HG02943 (cell line): ENCODE results near the gene FGF14.

Source experiments
- ATAC-seq: cut with Tn5 transposase; IDR thresholded peaks from one replicate; pipeline ENCODE4 v1.9.1; 2021; ENCODE audit warnings: mild to moderate bottlenecking, low read depth, moderate library complexity; ENCODE audit not compliant: unreplicated experiment

FGF14 gene

DNA sequence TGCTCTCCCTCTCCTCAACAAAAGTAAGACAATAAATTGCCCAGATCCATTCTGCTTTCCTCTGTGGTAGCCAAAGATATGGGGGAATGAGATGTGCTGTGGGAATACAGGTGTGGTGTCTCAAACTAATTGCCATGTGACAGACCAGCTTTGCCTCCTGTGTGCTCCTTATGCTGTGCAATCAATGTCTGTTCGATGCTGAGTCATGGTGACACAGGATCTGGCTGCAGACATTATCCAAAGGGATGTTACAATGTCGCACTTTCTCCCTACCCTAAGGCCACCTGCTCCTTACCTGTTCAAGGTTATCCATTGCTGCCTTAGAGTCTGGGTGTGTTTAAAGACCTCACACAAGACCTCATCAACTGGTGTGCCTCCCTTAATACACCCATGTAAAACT lies 32.5 kb downstream of the FGF14 start:
- no peak for ATAC-seq

DNA sequence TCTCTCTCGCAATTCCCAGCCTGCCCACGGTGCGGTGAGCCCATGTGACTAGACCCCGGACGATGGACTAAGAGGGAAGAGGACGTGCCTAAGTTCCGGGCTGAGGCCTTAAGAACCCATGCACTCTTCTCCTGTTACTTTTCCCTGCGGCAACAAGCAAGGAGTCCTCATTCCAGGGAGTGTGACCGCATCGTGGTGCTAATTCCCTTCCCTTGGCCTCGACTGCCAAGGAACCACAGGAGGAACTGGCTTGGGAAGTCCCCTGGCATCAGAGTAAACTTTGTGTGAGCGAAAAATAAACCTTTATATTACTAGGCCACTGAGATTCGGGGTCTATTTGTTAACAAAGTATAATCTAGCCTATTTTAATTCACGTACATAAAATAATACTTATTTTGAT lies 34.0 kb downstream of the FGF14 start:
- no peak for ATAC-seq

DNA sequence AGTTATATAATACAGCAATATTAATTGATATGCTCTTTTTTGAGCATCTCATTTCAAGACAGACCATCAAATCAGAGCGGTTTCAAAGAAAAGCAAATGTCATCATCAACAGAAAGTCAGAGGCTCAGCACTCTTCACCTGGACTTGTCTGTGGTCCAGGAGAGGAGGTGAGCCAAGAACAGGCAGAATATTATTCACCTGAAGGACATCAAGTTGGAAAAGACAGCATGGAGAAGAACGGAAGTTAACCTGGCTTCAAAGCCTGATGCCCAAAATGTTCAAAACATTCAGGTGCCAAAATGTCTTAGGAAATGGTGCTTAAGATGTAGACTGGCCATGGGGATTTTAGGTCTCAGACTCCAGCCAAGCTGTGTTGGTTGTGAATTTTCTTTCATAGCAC lies 40.7 kb downstream of the FGF14 start:
- no peak for ATAC-seq

DNA sequence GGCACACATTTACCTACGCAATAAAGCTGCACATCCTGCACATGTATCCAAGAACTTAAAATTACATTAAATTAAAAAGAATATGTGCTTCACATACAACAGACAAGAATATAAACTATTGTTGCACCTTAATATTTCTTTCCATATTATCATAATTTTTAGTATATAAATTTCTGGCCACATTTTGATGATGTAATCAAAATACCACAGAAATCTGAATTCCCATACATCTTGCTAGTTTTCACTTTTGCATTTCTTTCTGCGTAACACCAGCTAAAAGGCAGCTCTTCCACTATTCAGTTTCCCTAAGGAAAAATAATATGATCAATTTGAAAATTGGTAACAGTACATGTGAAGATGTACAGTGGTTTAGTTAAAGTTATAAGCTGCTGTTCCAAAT lies 42.6 kb downstream of the FGF14 start:
- no peak for ATAC-seq

DNA sequence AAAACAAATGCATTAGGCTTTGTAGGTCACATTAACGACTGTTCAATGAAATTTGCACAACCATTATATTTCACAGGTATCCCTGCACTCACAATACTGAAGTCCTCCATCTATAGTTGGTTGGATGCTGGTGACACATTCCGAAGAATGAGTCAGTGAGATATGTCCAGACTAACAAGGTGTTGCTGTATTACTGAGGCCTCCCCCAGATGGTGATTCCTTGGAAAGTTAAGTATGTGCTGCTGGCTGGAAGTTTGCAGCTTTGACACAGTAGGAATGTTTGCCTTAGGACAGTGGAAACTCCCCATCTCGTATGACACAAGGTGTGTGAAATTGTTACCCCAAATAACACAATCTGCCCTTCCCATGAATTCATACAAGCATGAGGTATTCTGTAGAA lies 46.6 kb downstream of the FGF14 start:
- no peak for ATAC-seq

DNA sequence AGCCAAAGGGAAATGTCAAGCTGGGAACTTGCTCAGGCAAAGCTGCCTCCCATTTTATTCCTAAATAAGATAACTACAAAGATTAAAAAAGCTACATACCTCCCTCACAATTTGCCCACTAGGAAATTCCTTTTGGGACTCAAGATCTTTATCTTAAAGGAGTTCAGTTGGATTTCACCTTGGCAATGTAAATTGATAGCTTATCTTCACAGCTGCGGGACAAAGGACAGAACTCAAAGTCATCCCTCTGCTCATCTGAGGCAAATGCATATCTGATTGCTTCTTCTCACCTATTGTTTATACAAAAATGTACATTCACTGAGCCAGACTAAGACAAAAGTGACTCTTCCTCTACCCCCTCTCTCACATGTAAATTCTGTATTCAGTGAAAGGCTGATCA lies 47.8 kb downstream of the FGF14 start:
- ATAC-seq = no peak

DNA sequence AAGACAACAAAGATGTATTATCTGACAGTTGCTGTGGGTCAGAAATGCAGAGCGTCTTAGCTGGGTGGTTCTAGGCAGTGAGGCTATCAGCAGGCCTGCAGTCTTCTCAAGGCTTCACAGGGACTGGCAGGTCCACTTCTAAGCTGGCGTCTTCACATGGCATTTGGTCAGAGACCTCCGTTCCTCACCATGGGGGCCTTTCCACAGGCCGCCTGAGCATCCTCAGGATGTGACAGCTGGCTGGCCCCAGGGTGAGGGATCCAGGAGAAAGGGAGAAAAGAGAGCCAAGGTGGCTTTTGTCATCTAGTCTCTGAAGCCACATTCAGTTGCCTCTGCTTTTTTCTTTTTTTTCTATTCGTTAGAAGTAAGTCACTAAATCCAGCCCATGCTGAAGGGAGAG lies 50.3 kb downstream of the FGF14 start:
- no peak for ATAC-seq

DNA sequence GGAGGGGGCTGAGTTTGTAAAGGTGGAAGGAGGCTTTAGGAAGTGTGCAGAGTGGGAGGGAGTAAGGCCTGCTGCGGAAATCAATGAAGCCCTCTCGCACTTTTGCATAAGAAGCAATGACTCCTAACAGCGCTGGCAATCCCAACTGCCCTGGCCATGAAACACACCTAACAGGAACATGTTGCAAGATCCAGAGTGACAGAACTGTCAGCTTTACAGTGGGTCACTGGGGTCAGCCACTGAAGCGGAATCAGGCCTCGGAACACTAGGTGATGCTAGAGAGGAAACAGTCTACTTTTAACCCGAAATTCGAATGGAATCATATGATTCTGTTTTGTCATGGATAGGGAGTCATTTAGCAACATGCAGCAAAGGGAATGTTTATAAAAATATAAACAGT lies 54.4 kb downstream of the FGF14 start:
- no peak for ATAC-seq

DNA sequence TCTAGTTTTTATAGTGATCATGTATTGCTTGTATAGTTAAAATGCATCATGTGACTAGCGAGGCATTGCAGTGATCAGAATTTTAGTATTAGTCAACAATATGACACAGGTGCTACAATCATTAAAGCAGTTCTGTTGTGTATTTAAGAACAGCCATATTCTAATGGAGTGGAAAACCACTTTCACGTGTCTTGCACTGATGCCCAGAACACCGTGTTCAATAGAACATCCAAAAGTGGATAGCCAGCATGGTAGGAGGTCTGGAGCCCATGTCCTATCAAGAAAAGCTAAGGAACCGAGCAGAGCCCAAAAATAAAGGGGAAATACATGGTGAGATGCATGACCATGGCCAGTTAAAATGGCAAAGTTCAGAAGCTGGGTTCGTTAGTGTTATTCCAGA lies 55.1 kb downstream of the FGF14 start:
- ATAC-seq = no peak

DNA sequence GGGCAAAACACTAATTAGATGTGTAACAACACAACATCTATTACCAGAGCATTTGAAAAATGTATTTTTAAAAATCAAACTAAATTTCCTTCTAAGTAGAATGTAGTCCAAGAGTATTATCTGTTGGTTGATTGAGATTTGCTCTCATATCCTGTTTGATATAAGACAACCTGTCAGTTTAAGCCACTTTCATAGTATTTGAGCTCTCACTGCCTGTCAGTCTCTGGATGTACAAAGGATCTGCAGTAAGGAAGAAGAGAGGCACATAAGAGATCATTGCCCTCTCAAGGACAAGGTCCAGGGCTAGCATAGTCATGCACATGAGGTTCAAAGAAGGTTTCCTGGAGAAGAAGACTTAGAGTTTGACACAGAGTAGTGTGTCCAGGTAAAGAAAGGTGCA lies 57.4 kb downstream of the FGF14 start:
- no peak for ATAC-seq

DNA sequence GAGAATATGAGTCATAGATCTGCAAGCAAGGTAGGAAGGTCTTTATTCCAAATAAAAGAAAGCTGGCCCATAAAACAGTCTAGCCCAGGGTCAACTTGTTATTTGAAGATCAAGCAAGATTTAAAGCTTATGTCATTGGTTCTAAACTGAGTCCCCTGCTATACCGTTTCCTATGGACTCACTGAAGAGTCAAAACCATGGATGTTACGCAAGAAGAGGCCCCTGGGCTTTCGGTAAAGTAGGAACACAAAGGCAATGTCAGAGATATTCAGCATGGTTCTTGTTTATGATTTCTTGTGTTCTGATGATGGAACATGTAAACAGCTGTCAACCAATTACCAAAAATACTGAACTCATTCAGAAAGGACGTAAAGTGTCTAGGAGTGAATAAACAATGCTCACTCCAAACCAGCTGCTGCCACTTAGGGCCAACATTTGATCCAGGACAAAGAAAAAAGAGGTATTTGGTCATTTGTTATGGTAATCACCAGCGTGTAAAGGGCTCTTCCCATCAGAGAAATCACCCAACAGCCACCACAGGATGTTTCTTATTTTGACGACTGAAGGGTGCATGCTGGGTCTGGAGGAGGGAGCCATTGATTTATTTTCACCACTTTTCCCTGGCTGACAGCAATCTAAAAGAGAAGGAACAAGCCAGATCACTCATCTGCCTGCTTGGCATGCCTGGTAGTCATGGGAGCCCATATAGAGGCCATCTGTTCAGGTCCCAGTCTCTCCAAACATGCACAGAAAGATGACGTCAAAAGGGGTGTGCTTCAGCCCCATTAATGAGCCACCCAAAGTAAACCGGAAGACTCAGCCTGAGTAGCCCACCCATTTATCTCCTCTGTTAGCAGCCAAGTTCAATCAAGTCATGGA lies 68.3 kb downstream of the FGF14 start:
- ATAC-seq = no peak

DNA sequence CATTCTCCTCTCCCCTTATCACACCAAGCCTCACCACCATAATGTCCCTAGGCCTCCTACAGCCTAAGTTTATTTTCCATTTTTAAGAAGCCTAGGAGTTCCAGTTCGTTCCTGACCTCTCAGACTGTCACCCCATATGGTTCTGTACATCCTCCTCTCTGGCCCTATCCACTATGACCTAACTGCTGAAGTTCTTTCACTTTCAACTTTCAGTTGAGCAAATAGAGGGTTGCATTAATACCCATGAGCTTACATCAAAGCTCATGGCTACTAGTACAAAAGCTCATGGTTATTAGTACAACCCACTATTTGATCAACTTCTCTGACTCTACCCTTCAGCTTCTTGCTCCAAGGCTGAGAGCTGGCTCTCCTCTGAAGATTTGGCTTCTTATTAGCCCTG lies 72.9 kb downstream of the FGF14 start:
- ATAC-seq = no peak

DNA sequence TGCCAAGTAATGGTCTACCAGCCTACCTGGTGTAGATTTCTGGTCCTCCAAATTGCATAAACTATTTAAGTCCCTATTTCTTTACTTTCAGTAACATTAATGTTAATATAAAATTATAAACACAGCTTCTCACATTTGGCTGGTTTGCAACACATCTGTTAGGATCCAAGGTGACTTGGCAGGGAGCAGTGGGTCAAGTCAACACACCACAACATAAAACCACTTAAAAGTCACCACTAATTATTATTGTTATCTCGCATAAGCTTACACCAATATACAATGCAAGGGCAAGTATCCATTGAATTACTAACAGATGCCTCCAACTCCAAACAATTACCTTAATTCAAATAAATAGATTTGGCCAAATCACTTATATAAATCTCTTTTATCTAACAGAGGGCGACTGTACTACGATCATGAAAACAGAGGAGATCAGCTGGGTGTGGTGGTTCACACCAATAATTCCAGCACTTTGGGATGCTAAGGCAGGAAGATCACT lies 74.7 kb downstream of the FGF14 start:
- ATAC-seq = no peak

DNA sequence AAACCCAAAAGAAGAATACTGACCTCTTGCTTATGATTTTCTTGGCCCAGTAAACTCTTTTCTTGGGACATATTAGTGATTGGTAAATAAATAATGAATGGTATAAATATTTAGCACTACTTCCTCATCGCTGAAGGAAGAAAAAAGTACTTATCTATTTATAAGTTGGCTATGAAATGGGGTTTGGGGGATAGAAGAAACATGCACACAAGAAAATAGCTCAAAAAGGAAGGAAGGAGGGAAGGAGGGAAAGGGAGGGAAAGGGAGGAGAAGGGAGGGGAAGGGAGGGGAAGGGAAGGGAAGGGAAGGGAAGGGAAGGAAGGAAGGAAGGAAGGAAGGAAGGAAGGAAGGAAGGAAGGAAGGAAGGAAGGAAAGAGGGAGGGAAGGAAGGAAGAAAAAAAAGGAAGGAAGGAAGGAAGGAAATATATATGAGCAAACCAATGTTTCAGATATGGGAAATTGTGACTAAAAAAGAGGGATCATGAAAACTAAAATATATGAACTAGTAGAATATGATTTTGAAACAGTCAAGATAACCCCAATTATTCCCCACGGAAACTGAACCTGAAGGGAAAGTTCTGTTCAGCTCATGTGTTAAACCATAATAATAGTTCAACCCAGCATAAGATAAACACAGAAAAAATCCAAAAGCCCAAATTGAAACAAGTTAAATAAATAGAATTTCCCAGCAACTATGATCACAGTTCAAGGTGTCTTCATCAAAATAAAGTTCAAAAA lies 75.3 kb downstream of the FGF14 start:
- ATAC-seq = no peak

DNA sequence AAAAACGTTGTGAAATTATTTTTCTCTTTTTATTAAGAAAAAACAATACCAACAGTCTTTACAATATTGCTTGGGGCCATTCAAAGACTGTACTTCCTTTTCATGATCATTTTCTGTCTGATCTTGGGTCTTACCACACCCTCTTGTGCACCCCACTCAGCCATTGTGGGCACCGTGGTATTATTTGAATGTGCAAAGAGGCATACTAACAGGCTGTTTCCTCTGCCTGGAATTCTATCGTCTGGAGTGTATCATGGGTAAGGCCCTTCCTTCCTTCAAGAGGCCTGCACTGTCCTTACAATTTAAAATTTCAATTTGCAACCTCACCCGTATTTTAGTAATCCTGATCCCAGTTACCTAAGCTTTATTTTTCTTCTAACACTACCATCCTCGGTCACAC lies 76.5 kb downstream of the FGF14 start:
- ATAC-seq = no peak

DNA sequence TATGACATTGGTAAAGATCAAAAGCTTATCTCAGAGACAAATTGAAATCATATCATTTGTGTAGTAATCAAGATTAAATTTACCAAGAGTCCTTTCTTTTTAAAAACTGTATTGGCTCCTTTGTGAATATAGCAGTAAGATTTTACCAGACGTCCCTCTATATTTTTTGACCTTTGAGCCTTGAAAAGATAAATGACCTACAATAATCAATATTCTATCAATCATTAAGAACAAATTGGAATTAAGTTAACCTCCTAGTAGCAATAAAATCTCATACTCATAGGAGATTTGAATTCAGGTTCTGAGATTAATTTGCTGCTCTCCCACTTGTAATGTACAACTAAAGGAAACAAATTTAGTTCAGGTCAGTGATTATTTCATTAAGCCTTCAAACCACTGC lies 78.3 kb downstream of the FGF14 start:
- ATAC-seq = no peak

DNA sequence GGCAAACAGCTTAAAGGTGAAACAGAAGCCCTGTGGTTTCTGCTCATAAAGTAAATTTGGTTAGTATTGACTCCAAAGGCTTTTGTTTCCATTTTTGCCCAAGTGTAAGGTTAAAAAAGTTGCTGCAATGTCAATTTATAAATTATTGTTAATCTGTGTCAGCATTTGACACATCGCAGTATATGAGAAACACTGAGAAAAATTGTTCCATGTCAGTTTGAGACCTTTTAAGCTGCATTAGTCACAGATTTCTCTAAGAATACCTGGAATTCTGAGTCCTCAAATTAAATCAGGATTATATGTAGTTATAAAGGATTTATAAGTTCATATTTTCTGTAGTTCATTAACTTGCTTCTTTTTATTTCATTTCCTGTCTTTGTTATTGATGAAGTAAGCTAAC lies 78.8 kb downstream of the FGF14 start:
- no peak for ATAC-seq

DNA sequence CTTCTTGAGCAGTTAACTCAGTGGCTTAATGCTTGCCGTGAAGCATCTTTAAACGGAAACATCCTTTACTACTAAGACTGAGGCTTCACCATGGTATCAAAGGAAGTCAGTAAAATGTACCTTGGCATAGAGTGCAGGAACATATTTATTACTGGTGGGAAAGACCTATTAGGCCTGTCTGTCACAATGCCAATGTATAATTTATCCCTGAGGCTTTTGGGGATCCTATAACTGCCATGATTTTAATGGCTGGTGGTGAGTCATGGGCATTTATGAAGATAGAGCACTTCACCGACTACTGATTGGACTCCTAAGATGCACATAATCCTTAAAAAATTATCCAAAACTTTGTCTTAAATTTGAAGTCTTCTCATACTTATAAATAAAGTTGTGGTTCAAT lies 79.6 kb downstream of the FGF14 start:
- no peak for ATAC-seq

DNA sequence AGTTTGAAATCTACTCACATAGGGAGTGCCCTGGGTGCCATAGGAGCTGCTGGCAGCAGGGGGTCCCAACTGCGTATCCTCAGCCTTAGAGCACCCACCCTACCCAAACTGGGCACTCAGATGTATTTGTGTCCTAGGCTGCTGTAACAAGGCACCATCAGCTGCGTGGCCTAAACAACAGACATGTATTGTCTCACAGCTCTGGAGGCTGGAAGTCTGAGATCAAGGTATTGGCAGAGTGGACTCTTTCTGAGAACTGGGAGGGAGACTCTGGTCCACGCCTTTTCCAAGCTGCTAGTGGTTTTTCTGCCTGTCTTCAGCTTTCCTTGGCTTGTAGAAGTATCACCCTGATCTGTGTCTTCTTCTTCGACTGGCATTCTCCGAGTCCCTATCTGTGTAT lies 83.6 kb downstream of the FGF14 start:
- ATAC-seq = no peak

DNA sequence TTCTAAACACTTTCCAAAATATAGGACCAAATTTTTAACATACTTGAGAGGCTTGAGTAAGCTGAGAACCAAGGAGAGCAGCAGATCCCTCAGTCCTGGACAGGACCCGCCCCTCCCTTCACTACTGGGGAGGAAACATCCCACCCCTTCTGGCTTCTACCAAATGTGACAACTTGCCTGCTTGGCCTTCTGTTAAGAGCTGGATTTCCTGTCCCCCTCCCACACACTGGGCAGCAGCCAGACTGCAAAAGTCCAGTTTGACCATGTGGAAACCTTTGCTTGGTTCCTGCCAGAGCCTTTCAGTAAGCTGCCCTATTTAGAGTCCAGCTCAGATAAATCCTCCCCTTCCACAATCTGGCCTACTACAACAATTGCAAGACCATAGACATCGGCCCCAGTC lies 84.3 kb downstream of the FGF14 start:
- ATAC-seq = no peak

DNA sequence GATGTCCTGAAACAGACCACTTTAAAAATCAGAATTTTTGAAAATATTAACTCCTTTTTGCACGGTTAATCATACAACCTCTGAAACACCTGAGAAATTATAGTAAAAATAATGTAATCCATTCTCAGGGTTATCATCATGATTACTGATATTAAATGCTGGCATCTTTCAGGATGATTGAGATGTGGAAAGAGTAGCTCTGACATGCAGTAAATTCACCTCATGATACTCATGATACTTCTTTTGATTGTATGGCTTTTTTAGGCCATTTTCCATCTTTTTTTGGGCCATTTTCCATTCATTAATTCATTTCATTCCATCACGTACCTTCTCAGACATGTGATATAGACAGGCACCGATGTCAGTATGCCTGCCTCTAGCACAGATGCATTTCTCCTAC lies 85.1 kb downstream of the FGF14 start:
- ATAC-seq = no peak

DNA sequence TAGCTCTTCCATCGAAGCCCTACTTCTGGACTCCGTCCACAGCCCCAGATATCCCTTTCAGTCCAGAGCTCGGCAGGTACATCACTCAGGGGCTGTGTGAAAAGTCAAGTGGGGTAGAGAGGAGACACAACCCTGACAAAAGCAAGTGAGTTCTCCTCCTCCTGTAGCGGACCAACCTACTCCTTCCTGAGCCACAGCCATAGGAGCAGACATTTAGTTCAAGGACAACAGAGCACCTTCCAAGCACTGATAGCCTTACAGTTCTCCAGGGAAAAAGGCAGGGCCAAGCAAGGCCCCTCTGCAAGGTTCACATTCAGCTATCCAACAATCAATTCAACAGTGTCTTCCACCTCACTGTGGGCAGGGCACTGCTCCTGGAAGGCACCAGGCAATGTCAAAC lies 89.0 kb downstream of the FGF14 start:
- no peak for ATAC-seq
